ENCODE data around the gene TMEM175. TPM values are rescaled to one million over a fixed set of nuclear protein-coding genes. Genes with fewer than 3 reads are reported as not detected.

Gene TMEM175
- total and polyA plus RNA-seq, 2 of the 13 experiments (the other 11 are each of a cell fraction or from before 2014, with no cell fraction given), result 5.1 to 9.9 TPM

GRCh38 chr4:931960-932712, at the start of gene TMEM175, which contains the start of gene GAK (continued):
- TF ChIP-seq BCL3 (CRISPR knock-in tag; IDR thresholded peaks at IDR 0.05) (peak; percentile 97), DNMT1 (CRISPR knock-in tag; IDR thresholded peaks at IDR 0.05) (no peak), HOXA9 (CRISPR knock-in tag; IDR thresholded peaks at IDR 0.05; ENCODE audit: borderline replicate concordance) (0 out of 2 replicates have a peak, but pooled peaks have one; percentile 64), SIN3A (IDR thresholded peaks at IDR 0.05; ENCODE audit: borderline replicate concordance, low read depth, low read length) (peak; percentile 91; the same call in 1 of the 2 replicates), PATZ1 (CRISPR knock-in tag; IDR thresholded peaks at IDR 0.05) (no peak), ZHX2 (IDR thresholded peaks at IDR 0.05; ENCODE audit: low read depth) (peak; percentile 84; the same call in 1 of the 2 replicates), ZHX2 (CRISPR knock-in tag; IDR thresholded peaks at IDR 0.05; ENCODE audit: borderline replicate concordance) (no peak), AKAP8 (CRISPR knock-in tag; IDR thresholded peaks at IDR 0.05) (no peak; the same call in 1 of the 2 replicates), ZNF180 (CRISPR knock-in tag; IDR thresholded peaks at IDR 0.05; ENCODE audit: borderline replicate concordance, low read depth) (no peak), ZNF83 (CRISPR knock-in tag; IDR thresholded peaks at IDR 0.05; ENCODE audit: borderline replicate concordance) (no peak; the same call in 1 of the 2 replicates), ZFYVE20 (CRISPR knock-in tag; IDR thresholded peaks at IDR 0.05; ENCODE audit: borderline replicate concordance, low read depth) (no peak), SATB2 (CRISPR knock-in tag; IDR thresholded peaks at IDR 0.05) (no peak), HIC2 (CRISPR knock-in tag; IDR thresholded peaks at IDR 0.05; ENCODE audit: low read depth) (0 out of 2 replicates have a peak, but pooled peaks have one; percentile 32), ISL2 (CRISPR knock-in tag; IDR thresholded peaks at IDR 0.05) (no peak), KLF15 (CRISPR knock-in tag; IDR thresholded peaks at IDR 0.05; ENCODE audit: borderline replicate concordance) (no peak; the same call in 1 of the 2 replicates)

Measured in HepG2 (cell line).